Transverse colon (tissue), 4 donors: ENCODE data around the gene NXPH4. TPM values are rescaled to one million over a fixed set of nuclear protein-coding genes. Genes with fewer than 3 reads are reported as not detected.

ENCODE experiments used
- DNase-seq: peaks from one replicate; pipeline ENCODE4 v3.0.0-alpha.2; 2019
- H3K27ac ChIP-seq, 4 donors: fragments of 200-600 bp; sonication (generic); 2 replicates each; pipeline ENCODE4 v1.5.1; 2016 to 2018; ENCODE audit warnings: inconsistent platforms in 4 of 4
- H3K27me3 ChIP-seq: fragments of 200-600 bp; sonication (generic); 2 replicates; pipeline ENCODE4 v1.5.1; 2017; ENCODE audit warnings: inconsistent platforms
- H3K36me3 ChIP-seq, 4 donors: fragments of 200-600 bp; sonication (generic); 2 replicates each; pipeline ENCODE4 v1.5.1; 2017 to 2019; ENCODE audit warnings: inconsistent platforms in 4 of 4
- H3K4me1 ChIP-seq, 4 donors: fragments of 200-600 bp; sonication (generic); 2 replicates each; pipeline ENCODE4 v1.5.1; 2017 to 2020; ENCODE audit warnings: inconsistent platforms in 4 of 4
- H3K4me3 ChIP-seq, 4 donors: fragments of 200-600 bp; sonication (generic); 1 replicate in 1 of 4; 2 replicates in 3 of 4; pipeline versions ENCODE4 v1.5.1 to v1.6.1; 2017 to 2019; ENCODE audit warnings: inconsistent platforms in 4 of 4
- H3K9me3 ChIP-seq, 2 donors: fragments of 200-600 bp; sonication (generic); 2 replicates each; pipeline ENCODE4 v1.5.1; 2017 to 2019; ENCODE audit warnings: inconsistent platforms in 2 of 2
- EP300 ChIP-seq: sonication (generic); formaldehyde crosslinking; IDR thresholded peaks from one replicate; pipeline ENCODE4 v1.6.1; 2017; ENCODE audit warnings: antibody characterized with exemption, low read depth
- POLR2A ChIP-seq: fragments of 450-650 bp; IDR thresholded peaks from one replicate; pipeline ENCODE4 v1.6.1; 2016; ENCODE audit warnings: antibody characterized with exemption, mild to moderate bottlenecking, moderate library complexity
- POLR2AphosphoS5 ChIP-seq, 3 donors: sonication (generic); formaldehyde crosslinking; IDR thresholded peaks; one replicate each; pipeline ENCODE4 v1.6.1; 2016; ENCODE audit warnings: antibody characterized with exemption in 3 of 3
- WGBS, 2 donors: methylation state at CpG; one replicate each; pipeline ENCODE4 v1.1.5; 2018; ENCODE audit warnings: low coverage in 1 of 2; 5-methylcytosine and 5-hydroxymethylcytosine counted together
- in situ Hi-C, 4 donors: fragments of 200-750 bp; cut with MboI; loops; one replicate each; pipeline versions ENCODE4 v1.15.0 to v1.15.1; 2017; ENCODE audit warnings: low sequenced_read_pairs in 3 of 4, low pct_ligation_motif_present in 1 of 4, low pct_unique_long_range_greater_than_20kb in 1 of 4
- intact Hi-C: fragments of 100-400 bp; cut with DNase I; formaldehyde crosslinking; loops from one replicate; pipeline ENCODE4 v1.15.1; 2023; ENCODE audit warnings: low total_unique reads
- total RNA-seq, 4 donors: library from RNA; depleted of rRNA; stranded (reverse); fragments of >200 nt; gene quantifications; one replicate each; pipeline ENCODE4 v1.1.0, GENCODE V29; 2016
- TF ChIP-seq, protein P1 (sequence below), 5 experiments: fragments of 200-600 bp in 3 of 5; fragments of 450-650 bp in 2 of 5; sonication (generic) in 3 of 5; IDR thresholded peaks; 1 replicate in 2 of 5; 2 replicates in 3 of 5; pipeline ENCODE4 v1.5.1; 2016 to 2017; ENCODE audit warnings: antibody characterized with exemption in 5 of 5, inconsistent platforms in 3 of 5, mild to moderate bottlenecking in 2 of 5, moderate library complexity in 1 of 5

Gene NXPH4
- total RNA-seq, 4 donors from 2014 or later: not detected

DNA sequence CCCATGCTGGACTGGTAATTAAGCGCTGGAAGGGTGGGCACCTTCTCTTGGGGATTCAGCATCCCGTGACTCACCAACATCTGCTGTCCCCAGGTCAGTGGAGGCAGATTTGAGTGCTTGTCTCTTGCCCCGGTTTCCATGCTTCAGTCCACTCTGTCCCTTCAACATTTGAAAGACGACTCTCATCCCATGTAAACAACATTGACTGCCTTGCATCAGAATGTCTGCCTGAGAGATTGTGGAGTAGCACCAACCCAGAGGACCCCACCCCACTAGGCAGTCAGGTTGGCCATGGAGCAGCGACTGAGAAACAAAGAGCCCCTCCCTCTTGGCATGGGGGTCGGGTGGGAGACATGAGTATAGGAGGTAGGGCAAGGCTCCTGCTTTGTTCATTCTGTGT, 39.3 kb downstream of the NXPH4 start:
- Histone ChIP-seq H3K9me3 (no peaks in the 10 kb centered on the region), H3K27me3 (no peaks in the 10 kb centered on the region), H3K4me1 (no peaks in the 10 kb centered on the region), H3K36me3 (peaks cover 0 to 33% (median 16%) of the 10 kb centered on the region in 4 donors), H3K4me3 (no peak overlapping the region), H3K27ac (no peak overlapping the region)
- TF ChIP-seq POLR2A (no peak), EP300 (no peak)
- 81 to 90% methylated on average over 4 to 6 of the region's 6 CpGs for WGBS, 2 donors
- in situ Hi-C loops: no loop called here
- no peak for DNase-seq
- intact Hi-C loops: no loop called here

DNA sequence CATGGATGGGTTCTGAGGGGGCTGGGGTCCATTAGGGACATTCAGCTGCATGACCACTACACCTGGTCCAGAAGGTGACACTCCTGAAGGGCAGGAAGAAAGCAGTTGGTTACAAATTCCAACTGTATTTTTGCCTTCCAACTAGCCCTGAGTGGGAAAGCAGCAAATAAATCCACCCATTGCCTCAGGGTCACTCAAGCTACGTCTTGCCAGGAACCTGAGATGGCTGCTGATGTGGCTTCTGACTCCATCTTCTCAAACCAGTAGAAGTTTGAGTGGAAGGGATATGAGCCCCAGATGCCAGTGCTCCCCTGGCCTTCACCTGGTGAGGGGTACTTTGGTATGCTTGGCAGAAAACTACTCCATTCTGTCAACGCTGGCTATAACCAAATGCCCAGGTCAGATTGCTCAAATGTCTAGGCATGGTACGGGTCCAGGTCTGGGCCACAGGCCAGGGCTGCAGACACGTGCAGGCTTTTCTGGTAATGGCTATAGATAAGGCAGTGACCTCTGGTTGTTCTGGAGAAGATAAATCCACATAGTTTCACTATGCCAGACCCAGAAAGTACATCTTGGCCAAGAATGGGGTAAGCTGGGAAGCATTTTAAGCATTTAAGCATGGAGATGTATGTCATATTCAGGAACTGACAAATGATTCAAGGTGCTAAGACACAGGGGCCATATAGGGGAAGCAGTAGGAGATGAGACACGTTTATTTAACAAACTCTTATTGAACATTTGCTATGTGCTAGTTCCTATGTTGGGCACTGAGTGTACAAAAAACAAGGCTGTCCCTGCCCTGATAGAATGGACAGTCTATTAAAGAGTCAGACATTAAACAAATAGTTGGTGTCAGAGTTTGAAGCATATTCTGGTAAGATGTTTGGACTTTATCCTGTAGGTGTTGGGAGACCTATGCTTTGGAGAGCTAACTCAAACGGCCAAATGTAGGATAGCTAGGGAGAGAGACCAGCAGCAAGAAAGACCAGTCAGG, 42.7 kb downstream of the NXPH4 start:
- no peak for TF ChIP-seq POLR2AphosphoS5 (IDR thresholded peaks at IDR 0.05)
- no peak for TF ChIP-seq EP300
- TF ChIP-seq, protein P1, sequence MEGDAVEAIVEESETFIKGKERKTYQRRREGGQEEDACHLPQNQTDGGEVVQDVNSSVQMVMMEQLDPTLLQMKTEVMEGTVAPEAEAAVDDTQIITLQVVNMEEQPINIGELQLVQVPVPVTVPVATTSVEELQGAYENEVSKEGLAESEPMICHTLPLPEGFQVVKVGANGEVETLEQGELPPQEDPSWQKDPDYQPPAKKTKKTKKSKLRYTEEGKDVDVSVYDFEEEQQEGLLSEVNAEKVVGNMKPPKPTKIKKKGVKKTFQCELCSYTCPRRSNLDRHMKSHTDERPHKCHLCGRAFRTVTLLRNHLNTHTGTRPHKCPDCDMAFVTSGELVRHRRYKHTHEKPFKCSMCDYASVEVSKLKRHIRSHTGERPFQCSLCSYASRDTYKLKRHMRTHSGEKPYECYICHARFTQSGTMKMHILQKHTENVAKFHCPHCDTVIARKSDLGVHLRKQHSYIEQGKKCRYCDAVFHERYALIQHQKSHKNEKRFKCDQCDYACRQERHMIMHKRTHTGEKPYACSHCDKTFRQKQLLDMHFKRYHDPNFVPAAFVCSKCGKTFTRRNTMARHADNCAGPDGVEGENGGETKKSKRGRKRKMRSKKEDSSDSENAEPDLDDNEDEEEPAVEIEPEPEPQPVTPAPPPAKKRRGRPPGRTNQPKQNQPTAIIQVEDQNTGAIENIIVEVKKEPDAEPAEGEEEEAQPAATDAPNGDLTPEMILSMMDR (IDR thresholded peaks at IDR 0.05): no peak
- TF ChIP-seq POLR2A: no peak
- no peak overlapping the region for H3K4me3 ChIP-seq
- no peaks in the 10 kb centered on the region for H3K4me1 ChIP-seq
- no peak for DNase-seq
- H3K9me3 ChIP-seq: no peaks in the 10 kb centered on the region
- peaks cover 0 to 33% (median 16%) of the 10 kb centered on the region in 4 donors for H3K36me3 ChIP-seq
- no peak overlapping the region for H3K27ac ChIP-seq
- H3K27me3 ChIP-seq: no peaks in the 10 kb centered on the region
- intact Hi-C loops (no loop called here), in situ Hi-C loops (no loop called here)
- WGBS, 2 donors: 72 to 73% methylated on average over 2 to 6 of the region's 6 CpGs

DNA sequence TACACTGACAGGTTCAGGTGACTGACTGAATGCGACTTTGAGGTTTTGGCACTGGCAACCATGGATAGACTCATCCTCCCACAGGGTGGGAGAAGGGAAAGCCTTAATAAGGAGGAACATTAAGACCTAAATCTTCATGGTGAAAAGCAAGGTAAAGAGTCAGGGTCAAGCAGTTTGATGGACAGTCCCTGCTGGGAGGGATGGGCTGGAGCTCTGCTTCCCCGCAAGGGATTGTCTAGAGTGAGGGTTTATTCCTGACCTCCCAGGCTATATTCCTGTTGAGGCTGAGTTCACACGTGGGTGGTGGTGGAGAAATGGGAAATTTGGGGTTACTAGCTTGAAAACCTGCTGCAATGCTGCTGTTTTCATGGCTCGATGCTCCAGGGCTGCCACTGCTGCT, 43.8 kb downstream of the NXPH4 start:
- no peaks in the 10 kb centered on the region for H3K27me3 ChIP-seq
- no peaks in the 10 kb centered on the region for H3K9me3 ChIP-seq
- TF ChIP-seq, protein P1 (IDR thresholded peaks at IDR 0.05): no peak
- TF ChIP-seq POLR2A: no peak
- no peak for TF ChIP-seq EP300
- no peak for TF ChIP-seq POLR2AphosphoS5 (IDR thresholded peaks at IDR 0.05)
- H3K4me1 ChIP-seq: no peaks in the 10 kb centered on the region
- H3K27ac ChIP-seq: no peak overlapping the region
- whole genome bisulfite sequencing, 2 donors: 90 to 92% methylated on average over 3 to 4 of the region's 4 CpGs
- intact Hi-C loops (loop anchor here (5.0 kb wide), 1 partner anchor 192 kb away; no protein-coding TSS in a partner anchor), in situ Hi-C loops (no loop called here)
- H3K36me3 ChIP-seq: peaks cover 0 to 38% (median 17%) of the 10 kb centered on the region in 4 donors
- no peak for DNase-seq
- no peak overlapping the region for H3K4me3 ChIP-seq

DNA sequence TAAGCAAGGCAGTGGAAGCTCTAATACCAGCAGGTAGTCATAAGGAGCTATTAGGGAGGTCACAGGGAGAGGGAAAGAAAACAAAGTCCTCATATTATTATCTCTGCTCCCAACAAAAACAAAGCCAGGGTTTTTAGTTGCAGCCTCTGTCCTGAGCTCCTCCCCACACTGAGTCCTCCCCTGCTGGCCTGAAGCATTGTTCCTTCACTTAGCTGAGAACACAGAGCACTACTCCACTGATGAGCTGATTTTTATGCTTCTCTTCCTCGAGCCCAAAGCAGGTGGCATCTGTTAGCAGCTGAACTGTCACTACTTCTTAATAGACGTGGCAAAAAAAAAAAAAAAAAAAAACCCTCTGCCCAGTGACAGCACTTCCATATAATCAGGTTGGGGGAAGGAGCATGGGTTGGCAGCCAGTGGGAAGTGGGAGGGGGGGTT, 44.9 kb downstream of the NXPH4 start:
- intact Hi-C loops (loop anchor here (5.0 kb wide), 1 partner anchor 191 kb away; no protein-coding TSS in a partner anchor), in situ Hi-C loops (no loop called here)
- Histone ChIP-seq H3K27me3 (no peaks in the 10 kb centered on the region), H3K4me1 (no peaks in the 10 kb centered on the region), H3K4me3 (no peak overlapping the region), H3K27ac (no peak overlapping the region), H3K9me3 (no peaks in the 10 kb centered on the region), H3K36me3 (peaks cover 0 to 38% (median 14%) of the 10 kb centered on the region in 4 donors)
- TF ChIP-seq, protein P1 (IDR thresholded peaks at IDR 0.05): no peak
- TF ChIP-seq EP300 (no peak), POLR2A (no peak), POLR2AphosphoS5 (IDR thresholded peaks at IDR 0.05) (no peak)
- DNase-seq: no peak
- 60 to 83% methylated on average over 2 of the region's 2 CpGs for WGBS, 2 donors
